ENCODE measurements around the gene PHACTR4. TPM values are rescaled to one million over a fixed set of nuclear protein-coding genes. Genes with fewer than 3 reads are reported as not detected.

PHACTR4 gene
- total and polyA plus RNA-seq, 7 donors = 21.6 to 57.4 (median 35.2) TPM

GRCh38 chr1:28526886-28527285, 157.3 kb downstream of the PHACTR4 start:
- no peak for DNase-seq
- no peaks in the 10 kb centered on the region for H3K4me1 ChIP-seq
- WGBS, 2 donors = 93% methylated on average over 9 of the region's 9 CpGs
- H3K27me3 ChIP-seq = no peaks in the 10 kb centered on the region
- H3K4me3 ChIP-seq = no peak overlapping the region
- H3K27ac ChIP-seq = no peak overlapping the region
- intact Hi-C loops (cut with DNase I) = no loop called here
- H3K9me3 ChIP-seq = no peaks in the 10 kb centered on the region
- TF ChIP-seq POLR2A (IDR thresholded peaks at IDR 0.05) (no peak), CTCF (IDR thresholded peaks at IDR 0.05) (no peak), EP300 (IDR thresholded peaks at IDR 0.05) (no peak), POLR2AphosphoS5 (IDR thresholded peaks at IDR 0.05) (no peak)
- H3K36me3 ChIP-seq = peaks cover 0 to 5% (median under 1%) of the 10 kb centered on the region in 4 donors

DNA sequence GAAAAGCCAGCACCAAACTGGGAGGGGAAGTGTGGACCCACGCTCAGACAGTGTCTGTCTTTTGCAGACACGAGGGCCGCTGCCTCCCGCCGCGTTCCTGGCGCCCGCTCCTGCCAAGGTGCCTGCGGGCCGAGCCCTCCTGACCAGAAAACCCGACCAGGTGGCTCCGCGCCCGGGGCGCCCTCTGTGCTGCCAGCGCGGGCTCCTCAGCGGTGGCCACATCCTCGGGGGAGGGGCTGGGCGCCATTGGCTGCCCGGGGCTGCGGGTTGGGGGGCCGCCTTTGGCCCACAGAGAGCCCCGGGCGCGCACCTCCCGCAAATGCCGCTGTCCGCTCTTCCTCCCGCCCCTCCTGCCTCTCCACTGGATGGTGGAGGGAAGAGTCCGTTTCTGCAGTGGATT, 160.9 kb downstream of the PHACTR4 start:
- Histone ChIP-seq H3K9me3 (no peaks in the 10 kb centered on the region), H3K4me3 (no peak overlapping the region), H3K36me3 (peaks cover 0 to 15% (median 8%) of the 10 kb centered on the region in 4 donors), H3K4me1 (no peaks in the 10 kb centered on the region), H3K27me3 (no peaks in the 10 kb centered on the region), H3K27ac (no peak overlapping the region)
- no peak for DNase-seq
- 98% methylated on average over 31 of the region's 31 CpGs for WGBS, 2 donors
- intact Hi-C loops (cut with DNase I) = no loop called here
- TF ChIP-seq POLR2A (IDR thresholded peaks at IDR 0.05) = no peak
- TF ChIP-seq POLR2AphosphoS5 (IDR thresholded peaks at IDR 0.05) = no peak
- no peak for TF ChIP-seq EP300 (IDR thresholded peaks at IDR 0.05)
- no peak for TF ChIP-seq CTCF (IDR thresholded peaks at IDR 0.05)

GRCh38 chr1:28534671-28535070, 165.1 kb downstream of the PHACTR4 start:
- H3K27me3 ChIP-seq = no peaks in the 10 kb centered on the region
- DNase-seq = no peak
- TF ChIP-seq POLR2AphosphoS5 (IDR thresholded peaks at IDR 0.05) (no peak), EP300 (IDR thresholded peaks at IDR 0.05) (no peak), CTCF (IDR thresholded peaks at IDR 0.05) (no peak)
- no peak overlapping the region for H3K4me3 ChIP-seq
- no peak overlapping the region for H3K27ac ChIP-seq
- intact Hi-C loops (cut with DNase I) = no loop called here
- WGBS, 2 donors = 94 to 97% methylated on average over 6 of the region's 6 CpGs
- no peaks in the 10 kb centered on the region for H3K9me3 ChIP-seq
- H3K36me3 ChIP-seq = peaks cover 0 to 25% (median 14%) of the 10 kb centered on the region in 4 donors
- H3K4me1 ChIP-seq = no peaks in the 10 kb centered on the region

- intact Hi-C loops (cut with DNase I) = no loop called here
- Histone ChIP-seq H3K4me3 (no peak overlapping the region), H3K27me3 (no peaks in the 10 kb centered on the region), H3K9me3 (no peaks in the 10 kb centered on the region), H3K4me1 (no peaks in the 10 kb centered on the region), H3K36me3 (peaks cover 0 to 25% (median 14%) of the 10 kb centered on the region in 4 donors), H3K27ac (no peak overlapping the region)
- WGBS, 2 donors = 89 to 93% methylated on average over 6 of the region's 6 CpGs
- TF ChIP-seq EP300 (IDR thresholded peaks at IDR 0.05) = no peak
- TF ChIP-seq POLR2A (IDR thresholded peaks at IDR 0.05) = no peak
- no peak for TF ChIP-seq POLR2AphosphoS5 (IDR thresholded peaks at IDR 0.05)
- no peak for TF ChIP-seq CTCF (IDR thresholded peaks at IDR 0.05)
- DNase-seq = no peak
Measured at GRCh38 chr1:28535180-28535579, 165.6 kb downstream of the PHACTR4 start.

Measured in sigmoid colon (tissue), 7 donors.